H1 (cell line): ENCODE measurements around the gene BTN1A1.

Experiments
- CTCF ChIP-seq, 3 experiments: IDR thresholded peaks; 1 replicate in 2 of 3; 2 replicates in 1 of 3; pipeline versions ENCODE4 v1.5.1 to v1.6.1; 2011; ENCODE audit warnings: low read length in 3 of 3, mild to moderate bottlenecking in 3 of 3, inconsistent platforms in 2 of 3, low read depth in 1 of 3, moderate library complexity in 1 of 3; ENCODE audit not compliant: insufficient read depth in 1 of 3; ENCODE audit errors: control extremely low read depth in 1 of 3
- RFX5 ChIP-seq: IDR thresholded peaks from 2 replicates; pipeline ENCODE4 v1.6.1; 2011; ENCODE audit warnings: low read depth, low read length, improper control_type of control experiment, borderline replicate concordance
- SRF ChIP-seq: IDR thresholded peaks from 2 replicates; pipeline ENCODE4 v1.6.1; 2011; ENCODE audit warnings: mild to moderate bottlenecking, low read depth, low read length, moderate library complexity
- USF2 ChIP-seq: IDR thresholded peaks from 2 replicates; pipeline ENCODE4 v1.6.1; 2011; ENCODE audit warnings: low read length, improper control_type of control experiment

- TF ChIP-seq RFX5 (no peak), SRF (no peak), CTCF (IDR thresholded peaks at IDR 0.05; ENCODE audit: control extremely low read depth in 1 of 3, insufficient read depth in 1 of 3, low read depth in 1 of 3, low read length in 3 of 3) (no peak), USF2 (no peak)
These were observed 12.6 kb upstream of the BTN1A1 start for GRCh38 chr6:26487466-26487865.
